Skin of body (tissue), 2 donors: ENCODE results near the gene KIF2C. TPM values are rescaled to one million over a fixed set of nuclear protein-coding genes. Genes with fewer than 3 reads are reported as not detected.
A peak's percentile ranks its signal among the peaks of the same experiment; 100 is the strongest.
"Not testable (repeated sequence)": the region's sequence is repeated elsewhere in the genome, so short reads cannot be mapped to it uniquely, and the experiment has no call there.

ENCODE experiments used
- DNase-seq: peaks from one replicate; lab custom pipeline; 2025; lab: John Stamatoyannopoulos, UW
- total RNA-seq: library from RNA; depleted of rRNA; stranded (reverse); fragments of >200 nt; gene quantifications from one replicate; pipeline ENCODE4 v1.2.3, GENCODE V29; 2014

Gene KIF2C
- total RNA-seq, 1 donor from 2014 or later: 10.1 TPM

- DNase-seq: no peak
Observed at GRCh38 chr1:44718091-44718490, 21.5 kb upstream of the KIF2C start.

- DNase-seq: no peak
Observed at GRCh38 chr1:44719318-44719717, 20.3 kb upstream of the KIF2C start.

- DNase-seq: no peak
Observed at GRCh38 chr1:44720281-44720680, 19.4 kb upstream of the KIF2C start.

- DNase-seq: peak; percentile 38
Observed at GRCh38 chr1:44721485-44722361, 17.9 kb upstream of the KIF2C start.

- DNase-seq: no peak
Observed at GRCh38 chr1:44723064-44723463, 16.6 kb upstream of the KIF2C start.

- no peak for DNase-seq
Observed at GRCh38 chr1:44723496-44724295, 15.9 kb upstream of the KIF2C start.

GRCh38 chr1:44724296-44724954 lies 15.2 kb upstream of the KIF2C start:
- no peak for DNase-seq

- no peak for DNase-seq
Observed at GRCh38 chr1:44724955-44725698, 14.5 kb upstream of the KIF2C start.

GRCh38 chr1:44730741-44731512 lies 8.7 kb upstream of the KIF2C start, which contains the start of gene RNU5D-1:
Gene RNU5D-1, minus strand, starts transcription at chr1:44731170.
- DNase-seq: peak; percentile 96

GRCh38 chr1:44733365-44733764 lies 6.3 kb upstream of the KIF2C start:
- DNase-seq: peak; percentile 8

- DNase-seq: no peak
Observed at GRCh38 chr1:44733784-44734183, 5.9 kb upstream of the KIF2C start.

GRCh38 chr1:44735992-44736391 lies 3.6 kb upstream of the KIF2C start:
- no peak for DNase-seq

GRCh38 chr1:44738953-44739306 lies 707 bp upstream of the KIF2C start:
- peak; percentile 48 for DNase-seq

- no peak for DNase-seq
Observed at GRCh38 chr1:44740179-44740617, 561 bp downstream of the KIF2C start.

- no peak for DNase-seq
Observed at GRCh38 chr1:44743211-44743610, 3.6 kb downstream of the KIF2C start.

- DNase-seq: no peak
Observed at GRCh38 chr1:44747878-44748277, 8.2 kb downstream of the KIF2C start.

GRCh38 chr1:44757420-44757819 lies 17.8 kb downstream of the KIF2C start:
- no peak for DNase-seq

GRCh38 chr1:44759077-44759476 lies 19.4 kb downstream of the KIF2C start:
- no peak for DNase-seq

GRCh38 chr1:44760876-44761275 lies 21.2 kb downstream of the KIF2C start:
- DNase-seq: no peak

GRCh38 chr1:44766421-44766820 lies 26.8 kb downstream of the KIF2C start:
- DNase-seq: not testable (repeated sequence)
